ENCODE data around the gene TICAM2.

- TF ChIP-seq CTCF (conservative IDR thresholded peaks at IDR 0.05; ENCODE audit: low read depth, low read length) (no peak), EZH2 (IDR thresholded peaks at IDR 0.05; ENCODE audit: low read length, unreplicated experiment) (no peak), EZH2phosphoT487 (IDR thresholded peaks at IDR 0.05; ENCODE audit: borderline replicate concordance, low read length) (no peak)
Observed at GRCh38 chr5:115625579-115626444, 23.5 kb upstream of the TICAM2 start, which contains the start of gene TMED7.

Measured in PC-3 (cell line).